ENCODE data around the gene TRIP13. TPM values are rescaled to one million over a fixed set of nuclear protein-coding genes. Genes with fewer than 3 reads are reported as not detected.
"Not testable (repeated sequence)": the region's sequence is repeated elsewhere in the genome, so short reads cannot be mapped to it uniquely, and the experiment has no call there.

The TRIP13 gene
- total RNA-seq, 1 experiment from 2014 or later: 69.0 TPM

- POLR2A ChIA-PET (ENCODE audit: unreplicated experiment); intact Hi-C loops (cut with micrococcal nuclease): not testable (repeated sequence)
Measured at GRCh38 chr5:845676-846601, 46.7 kb upstream of the TRIP13 start.

GRCh38 chr5:846602-847091 is 46.0 kb upstream of the TRIP13 start:
- H3K9me2 ChIP-seq (replicated peaks; ENCODE audit: low read length); H3K4me3 ChIP-seq (ENCODE audit: low read length); H4K20me1 ChIP-seq (ENCODE audit: low read length); H3K79me2 ChIP-seq (ENCODE audit: low read length); H3K36me3 ChIP-seq (ENCODE audit: low read depth, low read length); H3K27me3 ChIP-seq (ENCODE audit: low read length); H3K9ac ChIP-seq (ENCODE audit: low read length); H3F3A ChIP-seq (ENCODE audit: low read length, unreplicated experiment); ATAC-seq; BruUV-seq (replicated peaks); POLR2A ChIA-PET (ENCODE audit: unreplicated experiment); H3K4me2 ChIP-seq (ENCODE audit: low read length); H2AFZ ChIP-seq (ENCODE audit: low read length); DNase-seq; CTCF ChIA-PET; H3K27ac ChIP-seq (ENCODE audit: low read length); H3K9me3 ChIP-seq (ENCODE audit: low read length); intact Hi-C loops (cut with micrococcal nuclease): not testable (repeated sequence)
- H3K4me1 ChIP-seq (ENCODE audit: insufficient read depth, low read length): peaks cover 15% of the 10 kb centered on the region; the same call in 1 of the 2 replicates

More at GRCh38 chr5:845676-846601, 46.7 kb upstream of the TRIP13 start:
- H3K27ac ChIP-seq (ENCODE audit: low read length); H3K4me2 ChIP-seq (ENCODE audit: low read length); H3K9ac ChIP-seq (ENCODE audit: low read length); H3K9me3 ChIP-seq (ENCODE audit: low read length); ATAC-seq; H2AFZ ChIP-seq (ENCODE audit: low read length); CTCF ChIA-PET; H4K20me1 ChIP-seq (ENCODE audit: low read length); H3F3A ChIP-seq (ENCODE audit: low read length, unreplicated experiment); H3K79me2 ChIP-seq (ENCODE audit: low read length); BruUV-seq (replicated peaks); DNase-seq; H3K9me2 ChIP-seq (replicated peaks; ENCODE audit: low read length); H3K27me3 ChIP-seq (ENCODE audit: low read length); H3K4me3 ChIP-seq (ENCODE audit: low read length); H3K36me3 ChIP-seq (ENCODE audit: low read depth, low read length): not testable (repeated sequence)
- peaks cover 13% of the 10 kb centered on the region; the same call in 1 of the 2 replicates for H3K4me1 ChIP-seq (ENCODE audit: insufficient read depth, low read length)

- H3F3A ChIP-seq (ENCODE audit: low read length, unreplicated experiment); H4K20me1 ChIP-seq (ENCODE audit: low read length); H3K36me3 ChIP-seq (ENCODE audit: low read depth, low read length); H3K27me3 ChIP-seq (ENCODE audit: low read length); H3K79me2 ChIP-seq (ENCODE audit: low read length); intact Hi-C loops (cut with micrococcal nuclease); CTCF ChIA-PET; H3K27ac ChIP-seq (ENCODE audit: low read length); BruUV-seq (replicated peaks); H3K9ac ChIP-seq (ENCODE audit: low read length); H2AFZ ChIP-seq (ENCODE audit: low read length); DNase-seq; POLR2A ChIA-PET (ENCODE audit: unreplicated experiment); ATAC-seq; H3K4me2 ChIP-seq (ENCODE audit: low read length); H3K4me3 ChIP-seq (ENCODE audit: low read length); H3K9me2 ChIP-seq (replicated peaks; ENCODE audit: low read length); H3K9me3 ChIP-seq (ENCODE audit: low read length): not testable (repeated sequence)
- peaks cover 15% of the 10 kb centered on the region; the same call in 1 of the 2 replicates for H3K4me1 ChIP-seq (ENCODE audit: insufficient read depth, low read length)
Measured at GRCh38 chr5:847212-847611, 45.5 kb upstream of the TRIP13 start.

GRCh38 chr5:847736-848135 is 44.9 kb upstream of the TRIP13 start:
- ATAC-seq; H3K79me2 ChIP-seq (ENCODE audit: low read length); CTCF ChIA-PET; H3K4me3 ChIP-seq (ENCODE audit: low read length); H4K20me1 ChIP-seq (ENCODE audit: low read length); H3K27me3 ChIP-seq (ENCODE audit: low read length); intact Hi-C loops (cut with micrococcal nuclease); H3F3A ChIP-seq (ENCODE audit: low read length, unreplicated experiment); H3K4me2 ChIP-seq (ENCODE audit: low read length); H3K9ac ChIP-seq (ENCODE audit: low read length); H3K27ac ChIP-seq (ENCODE audit: low read length); POLR2A ChIA-PET (ENCODE audit: unreplicated experiment); H3K9me2 ChIP-seq (replicated peaks; ENCODE audit: low read length); DNase-seq; H3K9me3 ChIP-seq (ENCODE audit: low read length); BruUV-seq (replicated peaks); H2AFZ ChIP-seq (ENCODE audit: low read length); H3K36me3 ChIP-seq (ENCODE audit: low read depth, low read length): not testable (repeated sequence)
- peaks cover 15% of the 10 kb centered on the region; the same call in 1 of the 2 replicates for H3K4me1 ChIP-seq (ENCODE audit: insufficient read depth, low read length)

All from PC-3 (cell line).